ENCODE data around the gene ZNF518A. TPM values are rescaled to one million over a fixed set of nuclear protein-coding genes. Genes with fewer than 3 reads are reported as not detected.

Gene ZNF518A
- total RNA-seq, result 66.4 TPM

GRCh38 chr10:96129387-96130325, at the start of gene ZNF518A:
ZNF518A (plus strand) TSS chr10:96130297; CDS start chr10:96156323, 26,026 bp downstream.

Small RNA genes within 50 kb of the gene (small RNA-seq; reads per million reads assigned to genes)
- gene RNU6-271P, result not detected

Other genes starting within 250 kb of the ZNF518A start
- 3.5 TPM for gene CC2D2B, start 222.3 kb upstream of the ZNF518A start, total RNA-seq
- gene CCNJ, start 86.7 kb upstream of the ZNF518A start, total RNA-seq, result 15.7 TPM
- gene BLNK, start 141.3 kb downstream of the ZNF518A start, total RNA-seq, result 0.23 TPM
- gene DNTT, start 174.1 kb downstream of the ZNF518A start, total RNA-seq, result not detected
- not detected for gene OPALIN, start 228.7 kb downstream of the ZNF518A start, total RNA-seq

Measured in diencephalon (tissue), 1 donor.